NCI-H82 (cell line): Measurements from ENCODE around the gene ARHGEF10L.

Experiments
- DNase-seq: peaks from one replicate; lab custom pipeline; 2025; lab: John Stamatoyannopoulos, UW

Gene ARHGEF10L

DNA sequence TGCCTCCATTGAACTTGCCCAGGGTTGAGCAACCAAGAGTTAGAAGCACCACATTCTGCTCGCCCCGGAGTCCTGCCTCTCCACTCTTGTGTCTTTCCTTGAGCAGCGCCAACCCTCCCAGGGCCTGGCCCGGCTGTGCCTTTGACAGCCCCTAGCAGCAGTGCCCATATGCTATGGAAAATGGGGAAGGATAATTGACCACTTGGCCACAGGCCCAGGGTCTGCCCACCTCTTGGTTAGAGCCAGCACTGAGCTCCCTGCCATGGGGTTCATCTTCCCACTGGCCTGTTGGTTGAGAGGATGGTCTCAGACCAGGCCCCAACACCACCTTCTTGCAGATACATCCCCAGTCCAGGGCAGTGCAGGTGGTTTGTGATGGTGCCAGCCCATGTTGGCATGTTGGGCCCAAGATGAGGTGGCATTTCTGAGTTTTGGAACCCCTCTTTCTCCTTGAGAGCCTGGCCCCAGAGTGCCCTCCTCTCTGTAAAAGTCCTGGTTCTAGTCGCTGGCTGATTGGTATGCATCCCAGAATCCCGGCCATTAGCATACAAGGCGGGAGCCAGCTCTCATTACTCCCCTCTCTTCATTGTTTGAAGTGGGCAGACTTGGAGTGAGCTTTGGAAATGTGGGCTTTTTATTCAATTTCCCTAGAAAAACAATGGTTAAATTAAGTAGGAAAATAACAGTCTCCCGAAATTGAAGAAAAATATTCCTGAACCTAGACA lies 7.6 kb downstream of the ARHGEF10L start:
- no peak for DNase-seq

DNA sequence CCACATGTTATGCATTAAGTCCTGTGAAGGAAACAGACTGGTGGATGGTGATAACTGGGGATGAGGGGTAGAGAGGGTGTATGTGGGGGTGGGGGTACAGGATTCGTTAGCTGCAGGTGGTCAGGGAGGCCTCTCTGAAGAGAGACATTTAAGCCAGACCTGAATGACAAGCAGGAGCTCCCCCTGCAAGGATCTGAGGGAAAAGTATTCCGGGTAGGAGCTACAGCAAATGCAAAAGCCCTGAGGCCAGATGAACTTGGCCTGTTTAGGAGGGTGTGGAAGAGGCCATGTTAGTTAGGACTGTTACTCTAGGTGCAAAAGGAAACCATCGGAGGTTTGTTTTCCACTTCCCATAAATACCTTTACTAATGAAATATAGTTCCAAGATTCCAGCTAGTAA lies 9.9 kb downstream of the ARHGEF10L start:
- no peak for DNase-seq

DNA sequence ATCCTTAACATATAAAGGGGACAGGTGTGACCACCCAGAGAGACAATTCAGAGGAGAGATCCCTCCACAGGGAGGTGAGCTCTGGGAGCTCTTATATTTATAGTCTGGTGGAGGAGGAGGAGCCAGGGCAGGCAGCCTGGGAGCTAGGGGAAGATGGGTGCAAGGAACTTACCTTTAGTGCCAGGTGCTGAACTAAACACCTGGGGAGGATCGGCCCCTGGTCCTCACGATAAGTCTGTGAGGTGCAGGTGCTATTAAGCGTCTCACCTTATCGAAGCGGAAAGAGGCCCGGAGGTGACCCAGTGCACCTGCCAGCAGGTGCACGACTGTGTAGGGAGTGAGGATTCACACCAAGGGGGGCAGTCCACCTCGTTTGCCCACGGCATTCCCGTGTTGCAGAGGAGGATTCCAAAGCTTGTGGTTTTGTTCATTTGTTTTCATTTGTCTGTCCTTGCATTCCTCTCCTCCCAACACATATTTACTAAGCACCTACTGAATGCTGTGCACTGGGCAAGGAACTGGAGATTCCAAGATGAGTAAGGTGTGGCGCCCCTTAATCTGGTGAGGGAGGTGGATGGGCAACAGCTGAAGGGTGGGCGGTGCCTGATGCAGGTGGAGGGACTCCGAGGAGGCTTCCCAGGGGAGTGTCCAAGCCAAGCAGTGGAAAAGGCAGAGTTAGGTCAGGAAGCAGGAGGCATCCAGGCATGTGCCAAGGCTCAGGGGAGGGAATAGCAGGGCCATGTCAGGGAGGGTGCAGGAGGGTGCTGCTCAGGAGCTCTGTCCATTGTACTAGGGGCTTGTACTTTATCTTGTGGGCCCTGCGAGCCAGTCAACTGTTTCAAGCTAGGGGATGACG lies 11.5 kb downstream of the ARHGEF10L start:
- peak; percentile 18 for DNase-seq

DNA sequence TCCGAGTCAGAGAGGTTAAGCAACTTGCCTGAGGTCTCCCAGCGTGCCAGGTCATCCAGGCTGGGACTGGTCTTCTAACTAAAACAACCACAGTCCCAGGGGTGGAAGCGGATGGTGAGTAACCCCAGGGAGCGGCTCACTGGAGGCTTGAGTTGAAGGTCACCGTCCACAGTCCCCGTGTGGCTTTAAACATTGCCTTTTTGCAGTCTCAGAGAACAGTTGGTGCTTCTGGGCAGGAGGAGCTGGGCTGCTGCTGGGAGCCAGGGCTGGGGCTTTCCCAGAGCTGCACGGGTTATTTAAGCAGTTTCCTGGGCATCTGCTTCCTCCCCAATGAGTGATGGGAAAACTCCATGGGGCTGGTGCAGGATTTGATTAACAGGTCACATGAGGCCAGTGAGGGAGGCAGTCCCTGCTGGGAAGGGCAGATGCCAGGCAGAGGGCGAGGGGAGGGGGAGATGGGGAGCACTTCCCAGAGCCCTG lies 12.3 kb downstream of the ARHGEF10L start:
- peak; percentile 87 for DNase-seq

DNA sequence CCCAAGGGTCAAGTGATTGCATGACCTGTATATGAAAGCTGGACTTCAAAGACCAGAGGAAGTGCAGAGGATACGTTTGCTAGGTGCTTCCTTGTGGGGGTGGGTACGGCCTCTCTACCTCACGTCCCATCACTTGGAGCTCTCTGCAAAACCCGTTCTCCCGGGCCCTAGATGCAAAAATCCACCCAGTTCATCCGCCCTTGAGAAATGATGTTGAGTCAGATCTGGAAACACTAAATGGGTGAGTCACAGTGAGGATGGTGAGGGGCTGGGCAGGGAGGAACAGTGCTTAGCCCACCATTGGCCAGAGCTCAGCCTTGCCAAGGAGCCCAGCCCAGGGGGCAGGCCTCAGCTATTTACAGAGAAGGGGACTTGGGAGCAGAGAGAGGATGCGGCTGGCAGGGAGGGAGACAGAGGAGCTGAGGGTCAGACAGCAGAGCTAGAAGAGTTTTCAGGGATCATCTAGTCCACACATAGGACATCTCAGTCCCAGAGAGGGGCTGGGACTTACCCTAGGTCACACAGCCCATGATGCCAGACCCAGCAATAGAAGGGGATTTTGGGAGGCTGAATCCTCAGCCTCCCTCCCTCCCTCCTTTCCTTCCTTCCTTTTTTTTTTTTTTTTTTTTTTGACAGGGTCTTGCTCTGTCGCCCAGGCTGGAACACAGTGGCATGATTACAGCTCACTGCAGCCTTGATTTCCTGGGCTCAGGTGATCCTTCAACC lies 14.6 kb downstream of the ARHGEF10L start:
- DNase-seq = no peak

GRCh38 chr1:17554954-17555353 lies 15.5 kb downstream of the ARHGEF10L start:
- no peak for DNase-seq

DNA sequence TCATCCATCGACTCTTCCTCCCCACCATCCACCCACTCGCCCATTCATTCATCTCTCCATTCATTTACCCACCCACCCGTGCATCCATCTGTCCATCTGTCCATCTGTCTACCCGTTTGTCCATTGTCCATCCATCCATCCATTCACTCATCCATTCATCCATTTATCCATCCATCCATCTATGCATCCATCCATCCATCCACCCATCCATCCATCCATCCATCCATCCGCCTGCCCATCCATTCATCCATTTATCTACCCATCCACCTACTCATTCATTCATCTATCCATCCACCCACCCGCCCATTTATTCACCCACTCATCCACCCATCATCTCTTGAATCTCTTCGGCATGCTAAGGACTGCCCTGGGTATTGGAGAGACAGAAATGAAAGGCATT lies 18.5 kb downstream of the ARHGEF10L start:
- DNase-seq = no peak

DNA sequence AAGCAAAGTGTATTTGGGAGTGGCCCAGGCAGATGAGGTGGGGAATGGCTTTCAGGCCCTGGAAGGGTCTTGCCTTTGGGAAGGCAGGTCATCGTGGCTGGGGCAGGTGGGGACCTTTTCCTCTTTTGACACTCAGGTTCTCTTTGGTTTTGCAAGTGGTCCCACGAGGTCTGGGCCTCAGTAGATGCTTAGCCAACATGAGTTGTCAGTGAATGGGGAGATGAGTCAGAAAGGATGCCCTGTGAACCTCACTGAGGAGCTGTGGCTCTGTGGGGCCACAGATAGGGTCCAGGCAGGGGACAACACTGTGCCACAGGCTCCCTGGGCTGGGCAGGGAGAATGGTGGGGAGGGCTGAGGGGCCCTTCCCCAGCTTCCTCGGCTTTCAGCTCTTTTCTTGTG lies 19.0 kb downstream of the ARHGEF10L start:
- no peak for DNase-seq

GRCh38 chr1:17558954-17559614 lies 19.6 kb downstream of the ARHGEF10L start:
- no peak for DNase-seq

DNA sequence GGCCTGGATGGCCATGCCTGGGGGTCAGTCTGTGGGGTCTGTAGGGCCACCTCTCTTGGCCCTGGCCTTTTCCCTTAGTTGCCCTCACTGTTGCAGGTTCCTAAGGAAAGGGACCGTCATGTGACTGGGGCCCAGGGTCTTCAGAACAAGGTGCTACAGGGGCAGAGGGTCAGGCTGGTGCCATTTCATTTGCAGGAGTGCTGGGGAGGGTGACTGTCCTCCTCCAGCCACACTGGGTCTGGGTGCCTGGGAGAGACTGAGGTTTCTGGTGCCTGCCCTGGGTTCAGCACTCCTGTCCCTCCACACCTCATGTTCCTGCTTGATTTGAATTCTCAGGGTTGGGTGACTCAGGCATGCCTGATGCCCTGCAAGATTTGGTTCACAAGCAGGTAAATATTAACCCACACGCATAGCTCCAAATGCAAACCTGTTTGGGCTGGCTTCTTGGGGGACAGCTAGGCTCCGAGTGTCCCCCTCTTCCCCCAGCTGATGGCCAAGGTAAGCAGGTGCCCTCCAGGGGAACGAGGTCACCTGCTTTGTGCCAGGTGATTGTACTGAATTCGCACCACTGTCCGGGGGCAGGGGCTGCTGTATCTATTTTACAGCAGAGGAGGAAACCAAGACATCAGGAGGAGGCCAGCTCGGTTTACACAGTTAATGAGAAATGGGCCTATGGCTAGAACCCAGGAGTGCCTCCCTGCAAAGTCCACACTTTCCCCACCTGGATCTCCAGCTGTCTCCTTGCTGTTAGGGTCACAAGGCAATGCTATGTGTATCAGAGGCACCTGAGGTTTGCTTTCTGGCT lies 20.3 kb downstream of the ARHGEF10L start:
- no peak for DNase-seq

DNA sequence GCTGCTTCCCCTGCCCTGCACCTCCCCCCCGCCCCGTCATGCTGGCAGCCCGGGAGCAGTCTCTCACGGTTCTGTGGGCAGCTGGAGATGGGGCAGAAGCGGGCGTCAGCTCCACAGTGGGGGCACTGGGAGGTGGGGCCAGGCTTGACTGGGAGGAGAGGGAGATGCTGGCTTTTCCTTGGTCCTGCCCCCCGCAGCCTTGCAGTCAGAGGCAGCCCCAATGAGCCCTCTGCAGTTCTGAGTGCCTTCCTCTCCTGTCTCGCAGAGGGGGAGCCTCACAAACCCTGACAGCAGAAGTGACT lies 21.7 kb downstream of the ARHGEF10L start:
- no peak for DNase-seq

- DNase-seq = no peak
Measured at GRCh38 chr1:17561561-17561985, 22.1 kb downstream of the ARHGEF10L start.

GRCh38 chr1:17562375-17562774 lies 22.9 kb downstream of the ARHGEF10L start:
- no peak for DNase-seq

DNA sequence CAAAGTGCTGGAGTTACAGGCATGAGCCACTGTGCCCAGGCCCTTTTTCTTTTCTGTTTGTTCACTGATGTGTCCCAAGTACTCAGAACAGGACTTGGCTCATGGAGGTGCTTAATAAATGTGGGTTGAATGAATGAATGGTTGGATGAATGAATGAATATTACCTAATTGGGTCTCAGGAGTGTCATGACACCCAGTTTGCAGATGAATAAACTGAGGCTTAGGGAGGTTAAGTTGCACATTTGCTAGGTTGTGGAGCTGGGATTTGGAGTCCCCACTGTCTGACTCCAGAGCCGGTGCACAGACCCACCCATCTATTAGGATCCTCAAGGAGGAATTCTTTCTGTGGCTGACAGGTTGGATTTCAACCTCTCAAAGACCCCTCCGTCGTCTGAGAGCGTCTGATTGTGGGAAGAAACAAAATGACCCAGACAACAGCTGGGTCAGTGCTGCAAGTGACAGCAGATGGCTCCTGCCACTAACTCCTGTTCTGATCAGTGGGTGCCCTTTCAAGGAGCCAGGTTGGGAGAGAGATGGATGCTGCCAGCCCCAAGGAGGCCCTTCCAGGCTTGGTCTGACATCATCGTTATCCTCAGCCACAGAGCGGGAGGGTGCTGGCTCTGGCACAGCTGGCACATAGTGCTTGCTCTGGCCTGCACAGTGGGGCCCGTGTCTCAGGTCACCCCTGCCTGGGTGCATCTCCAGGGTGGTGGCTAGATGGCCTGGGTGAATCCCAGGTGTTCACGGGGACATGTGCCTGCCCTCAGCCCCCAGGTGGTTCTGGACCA lies 24.2 kb downstream of the ARHGEF10L start:
- peak; percentile 68 for DNase-seq

DNA sequence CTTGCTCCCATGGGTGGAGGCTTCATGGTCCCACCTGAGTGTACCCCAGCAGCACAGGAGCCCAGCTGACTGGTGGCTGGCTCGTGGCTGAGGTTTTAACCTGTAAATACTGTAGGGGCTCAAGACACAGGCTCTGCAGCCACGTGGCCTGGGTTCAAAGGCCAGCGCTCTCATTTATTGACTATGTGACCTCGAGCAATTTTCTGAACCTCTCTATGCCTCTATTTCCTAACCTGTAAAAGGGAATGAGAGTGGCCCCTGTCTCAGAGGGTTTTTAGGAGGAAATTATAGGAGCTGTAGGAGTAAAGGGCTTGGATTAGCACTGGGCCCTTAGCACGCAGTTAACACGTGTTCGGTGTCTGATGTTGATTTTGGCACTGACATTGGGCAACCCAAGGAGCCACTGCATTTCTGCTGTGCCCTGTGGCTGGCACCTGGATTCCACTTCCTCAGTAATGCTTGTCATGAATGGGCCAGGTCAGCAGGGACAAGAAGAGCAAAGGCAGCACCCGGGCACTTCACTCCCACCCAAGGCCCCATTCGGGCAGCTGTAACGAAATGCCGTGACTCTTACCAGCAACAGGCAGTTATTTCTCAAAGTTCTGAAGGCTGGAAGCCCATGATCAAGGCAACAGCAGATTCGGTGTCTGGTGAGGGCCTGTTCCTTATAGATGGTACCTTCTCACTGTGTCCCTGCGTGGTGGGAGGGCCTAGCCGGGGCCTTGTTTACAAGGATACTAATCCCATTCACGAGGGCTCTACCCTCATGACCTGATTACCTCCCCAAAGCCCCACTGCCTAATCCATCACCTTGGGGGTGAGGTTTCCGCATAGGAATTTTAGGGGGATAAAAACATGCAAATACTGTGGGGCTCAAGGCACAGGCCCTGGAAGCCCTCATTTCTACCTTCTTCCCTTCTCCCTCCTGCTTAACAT lies 25.2 kb downstream of the ARHGEF10L start:
- peak; percentile 89 for DNase-seq

GRCh38 chr1:17565461-17566252 lies 26.2 kb downstream of the ARHGEF10L start:
- peak; percentile 55 for DNase-seq

- no peak for DNase-seq
Measured at GRCh38 chr1:17566417-17566816, 26.9 kb downstream of the ARHGEF10L start.

GRCh38 chr1:17566892-17567291 lies 27.4 kb downstream of the ARHGEF10L start:
- DNase-seq = no peak

GRCh38 chr1:17567582-17567981 lies 28.1 kb downstream of the ARHGEF10L start:
- no peak for DNase-seq
